ENCODE results near the gene TGFBR3. TPM values are rescaled to one million over a fixed set of nuclear protein-coding genes. Genes with fewer than 3 reads are reported as not detected.

TGFBR3 gene
- total RNA-seq, 1 donor from 2014 or later = 4.9 TPM

DNA sequence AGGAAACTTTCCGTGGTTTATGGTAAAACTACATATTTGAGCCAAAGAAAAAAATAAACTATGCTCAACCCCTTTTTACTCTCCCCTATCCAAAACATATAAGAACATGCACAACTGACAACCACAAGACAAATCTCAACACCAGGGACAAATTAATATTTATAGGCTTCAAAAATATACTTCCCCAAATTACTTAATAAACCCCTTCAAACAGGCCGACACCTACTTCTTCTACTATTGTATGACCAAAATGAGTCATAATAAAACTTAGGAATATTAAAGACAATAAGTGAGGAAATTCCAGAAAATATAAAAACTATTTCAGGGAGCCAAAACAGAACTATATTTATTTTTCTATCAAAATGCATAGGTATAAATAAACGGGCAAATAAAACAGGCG lies 71.5 kb downstream of the TGFBR3 start:
- no peak for TF ChIP-seq CTCF (IDR thresholded peaks at IDR 0.05; ENCODE audit: unreplicated experiment)
- peaks cover 16% of the 10 kb centered on the region for H3K4me1 Mint-ChIP-seq (ENCODE audit: low read depth)
- no peak for DNase-seq (ENCODE audit: low spot score, unreplicated experiment)
- H3K4me3 Mint-ChIP-seq (ENCODE audit: low read depth) = no peak overlapping the region
- no peak overlapping the region for H3K27ac Mint-ChIP-seq
- H3K9me3 Mint-ChIP-seq (ENCODE audit: low read depth) = no peaks in the 10 kb centered on the region
- no peaks in the 10 kb centered on the region for H3K36me3 Mint-ChIP-seq (ENCODE audit: insufficient read depth)
- no peaks in the 10 kb centered on the region for H3K27me3 Mint-ChIP-seq

- H3K4me3 Mint-ChIP-seq (ENCODE audit: low read depth) = no peak overlapping the region
Measured at GRCh38 chr1:91813813-91814212, 72.1 kb downstream of the TGFBR3 start.

DNA sequence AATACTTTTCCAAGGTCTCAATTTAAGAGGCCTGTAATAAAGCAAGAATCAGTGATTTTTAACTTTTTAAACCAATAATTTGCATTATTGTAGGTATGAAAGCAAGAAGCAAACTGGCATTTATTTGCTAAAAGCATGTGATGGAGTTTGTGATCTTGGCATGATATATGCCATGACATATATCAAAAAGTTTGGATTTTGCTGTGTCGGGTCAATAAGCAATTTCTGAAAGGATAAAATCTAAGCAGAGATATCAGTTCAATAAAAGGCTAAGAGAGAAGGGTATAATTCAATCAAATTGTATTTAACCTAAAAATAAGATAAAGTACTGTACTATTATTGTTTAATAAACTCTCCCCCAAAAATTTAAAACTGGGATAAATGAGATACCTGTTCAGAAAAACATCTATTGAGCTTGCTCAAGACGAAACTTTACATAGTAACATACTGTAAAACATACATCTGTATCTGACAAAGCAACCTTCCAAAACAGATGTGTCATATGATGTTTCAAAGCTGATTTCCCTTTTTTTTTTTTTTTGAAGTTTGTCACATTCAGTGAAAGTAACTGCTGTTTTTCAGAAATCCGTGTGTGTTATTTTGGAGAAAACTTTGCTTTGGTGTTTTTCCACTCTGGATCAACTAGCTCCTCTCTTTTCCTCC lies 74.5 kb downstream of the TGFBR3 start:
- Mint-ChIP-seq H3K4me3 (ENCODE audit: low read depth) (no peak overlapping the region), H3K9me3 (ENCODE audit: low read depth) (no peaks in the 10 kb centered on the region), H3K36me3 (ENCODE audit: insufficient read depth) (no peaks in the 10 kb centered on the region), H3K27me3 (no peaks in the 10 kb centered on the region), H3K4me1 (ENCODE audit: low read depth) (no peaks in the 10 kb centered on the region), H3K27ac (no peak overlapping the region)
- DNase-seq (ENCODE audit: low spot score, unreplicated experiment) = no peak
- TF ChIP-seq CTCF (IDR thresholded peaks at IDR 0.05; ENCODE audit: unreplicated experiment) = no peak

More at GRCh38 chr1:91813813-91814212, 72.1 kb downstream of the TGFBR3 start:
- Mint-ChIP-seq H3K27me3 (no peaks in the 10 kb centered on the region), H3K27ac (no peak overlapping the region), H3K9me3 (ENCODE audit: low read depth) (no peaks in the 10 kb centered on the region), H3K36me3 (ENCODE audit: insufficient read depth) (no peaks in the 10 kb centered on the region), H3K4me1 (ENCODE audit: low read depth) (peaks cover 13% of the 10 kb centered on the region)
- no peak for DNase-seq (ENCODE audit: low spot score, unreplicated experiment)
- TF ChIP-seq CTCF (IDR thresholded peaks at IDR 0.05; ENCODE audit: unreplicated experiment) = no peak

DNA sequence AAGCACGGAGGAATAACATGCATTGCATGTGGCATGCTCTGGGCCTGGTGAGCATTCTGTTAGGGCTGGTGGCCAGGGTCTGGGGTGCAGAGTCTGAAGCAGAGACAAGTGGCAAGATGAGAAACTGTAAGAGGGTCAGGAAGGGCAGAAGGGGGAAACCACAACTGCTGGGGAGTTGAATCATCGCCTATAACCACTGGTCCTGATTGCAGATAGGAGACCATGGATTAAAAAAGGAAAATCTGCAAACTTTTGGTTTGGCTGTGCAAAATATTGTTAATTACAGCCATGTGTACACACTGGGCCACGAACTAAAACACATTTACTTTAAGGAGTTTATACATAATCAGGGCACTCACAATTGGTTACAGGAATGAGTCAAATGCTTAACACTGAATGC lies 76.6 kb downstream of the TGFBR3 start:
- TF ChIP-seq CTCF (IDR thresholded peaks at IDR 0.05; ENCODE audit: unreplicated experiment) = no peak
- Mint-ChIP-seq H3K27me3 (no peaks in the 10 kb centered on the region), H3K4me1 (ENCODE audit: low read depth) (no peaks in the 10 kb centered on the region), H3K36me3 (ENCODE audit: insufficient read depth) (no peaks in the 10 kb centered on the region), H3K9me3 (ENCODE audit: low read depth) (no peaks in the 10 kb centered on the region), H3K27ac (no peak overlapping the region), H3K4me3 (ENCODE audit: low read depth) (no peak overlapping the region)
- DNase-seq (ENCODE audit: low spot score, unreplicated experiment) = no peak

- Mint-ChIP-seq H3K36me3 (ENCODE audit: insufficient read depth) (no peaks in the 10 kb centered on the region), H3K27ac (no peak overlapping the region), H3K9me3 (ENCODE audit: low read depth) (no peaks in the 10 kb centered on the region), H3K4me3 (ENCODE audit: low read depth) (no peak overlapping the region), H3K27me3 (peaks cover 3% of the 10 kb centered on the region), H3K4me1 (ENCODE audit: low read depth) (no peaks in the 10 kb centered on the region)
- TF ChIP-seq CTCF (IDR thresholded peaks at IDR 0.05; ENCODE audit: unreplicated experiment) = no peak
- no peak for DNase-seq (ENCODE audit: low spot score, unreplicated experiment)
Measured at GRCh38 chr1:91807921-91808620, 77.9 kb downstream of the TGFBR3 start.

Data from progenitor cell of endocrine pancreas (in vitro differentiated cells).